Fibroblast of lung (primary cell): ENCODE results near the gene DNAJC18.

Source experiments
- EZH2 ChIP-seq: IDR thresholded peaks from 2 replicates; pipeline ENCODE4 v1.5.1; 2012; ENCODE audit warnings: low read length, control low read depth, mild to moderate bottlenecking; ENCODE audit errors: missing control alignments
- TF ChIP-seq, protein P1 (sequence below), 2 donors: IDR thresholded peaks in 1 of 2; conservative IDR thresholded peaks in 1 of 2; 1 replicate in 1 of 2; 2 replicates in 1 of 2; pipeline ENCODE4 v1.5.1; 2011 to 2012; ENCODE audit warnings: low read length in 2 of 2, control low read depth in 1 of 2, inconsistent platforms in 1 of 2, low read depth in 1 of 2, mild to moderate bottlenecking in 1 of 2

DNA sequence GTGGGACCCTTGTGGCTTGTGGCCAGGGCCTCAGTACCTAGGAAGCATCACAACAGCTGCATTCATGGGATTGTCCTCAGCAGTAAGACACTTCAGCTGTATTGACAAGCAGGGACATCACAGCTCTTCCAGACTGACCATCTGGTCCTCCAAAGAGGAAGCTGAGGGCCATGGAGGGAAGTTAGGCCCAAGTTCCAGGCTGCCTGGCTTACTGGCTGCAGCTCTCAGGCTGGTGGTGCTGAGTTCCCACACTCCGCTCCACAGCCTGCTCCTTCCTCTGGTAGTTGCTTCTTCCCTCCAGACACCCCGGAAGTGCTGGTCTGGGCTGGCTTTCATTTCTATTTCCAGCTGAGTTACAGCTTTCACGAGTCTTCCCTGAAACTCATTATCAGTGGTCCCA is 48.9 kb upstream of the DNAJC18 start:
- TF ChIP-seq, protein P1, sequence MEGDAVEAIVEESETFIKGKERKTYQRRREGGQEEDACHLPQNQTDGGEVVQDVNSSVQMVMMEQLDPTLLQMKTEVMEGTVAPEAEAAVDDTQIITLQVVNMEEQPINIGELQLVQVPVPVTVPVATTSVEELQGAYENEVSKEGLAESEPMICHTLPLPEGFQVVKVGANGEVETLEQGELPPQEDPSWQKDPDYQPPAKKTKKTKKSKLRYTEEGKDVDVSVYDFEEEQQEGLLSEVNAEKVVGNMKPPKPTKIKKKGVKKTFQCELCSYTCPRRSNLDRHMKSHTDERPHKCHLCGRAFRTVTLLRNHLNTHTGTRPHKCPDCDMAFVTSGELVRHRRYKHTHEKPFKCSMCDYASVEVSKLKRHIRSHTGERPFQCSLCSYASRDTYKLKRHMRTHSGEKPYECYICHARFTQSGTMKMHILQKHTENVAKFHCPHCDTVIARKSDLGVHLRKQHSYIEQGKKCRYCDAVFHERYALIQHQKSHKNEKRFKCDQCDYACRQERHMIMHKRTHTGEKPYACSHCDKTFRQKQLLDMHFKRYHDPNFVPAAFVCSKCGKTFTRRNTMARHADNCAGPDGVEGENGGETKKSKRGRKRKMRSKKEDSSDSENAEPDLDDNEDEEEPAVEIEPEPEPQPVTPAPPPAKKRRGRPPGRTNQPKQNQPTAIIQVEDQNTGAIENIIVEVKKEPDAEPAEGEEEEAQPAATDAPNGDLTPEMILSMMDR (conservative IDR thresholded peaks at IDR 0.05 in 1 of 2, IDR thresholded peaks at IDR 0.05 in 1 of 2; ENCODE audit: low read depth in 1 of 2, low read length in 2 of 2), result no peak
- TF ChIP-seq EZH2, result no peak
